HepG2 (cell line): ENCODE measurements around the gene CASKIN1. TPM values are rescaled to one million over a fixed set of nuclear protein-coding genes. Genes with fewer than 3 reads are reported as not detected.

Experiments
- ARHGAP35 ChIP-seq: sonication (generic); formaldehyde crosslinking; IDR thresholded peaks from 2 replicates; pipeline ENCODE4 v1.9.0; 2022; ENCODE audit warnings: mild to moderate bottlenecking, inconsistent platforms, moderate library complexity, missing genetic modification reagents, borderline replicate concordance
- CHCHD3 ChIP-seq: sonication (generic); formaldehyde crosslinking; IDR thresholded peaks from 2 replicates; pipeline ENCODE4 v1.8.0; 2022; ENCODE audit warnings: mild to moderate bottlenecking, missing genetic modification reagents, moderate library complexity
- CHD4 ChIP-seq: fragments of 200-600 bp; sonication (generic); IDR thresholded peaks from 2 replicates; pipeline ENCODE4 v1.7.0; 2017; ENCODE audit warnings: mild to moderate bottlenecking, low read length, borderline replicate concordance
- FOXK2 ChIP-seq: fragments of 450-650 bp; IDR thresholded peaks from 2 replicates; pipeline ENCODE4 v1.6.1; 2016
- FOXO1 ChIP-seq: sonication (generic); formaldehyde crosslinking; IDR thresholded peaks from 2 replicates; pipeline ENCODE4 v1.4.0; 2020; ENCODE audit warnings: missing genetic modification reagents
- HMGA1 ChIP-seq: sonication (generic); formaldehyde crosslinking; conservative IDR thresholded peaks from 2 replicates; pipeline ENCODE4 v1.4.0; 2020; ENCODE audit warnings: missing genetic modification reagents
- HOXA9 ChIP-seq: sonication (generic); formaldehyde crosslinking; IDR thresholded peaks from 2 replicates; pipeline ENCODE4 v1.8.1; 2022; ENCODE audit warnings: missing genetic modification reagents, mild to moderate bottlenecking, moderate library complexity, borderline replicate concordance
- MXD1 ChIP-seq: sonication (generic); formaldehyde crosslinking; IDR thresholded peaks from 2 replicates; pipeline ENCODE4 v1.4.0; 2020; ENCODE audit warnings: mild to moderate bottlenecking, missing genetic modification reagents
- MXD4 ChIP-seq: IDR thresholded peaks from 2 replicates; pipeline ENCODE4 v1.6.1; 2016; ENCODE audit warnings: mild to moderate bottlenecking, missing biosample characterization, missing genetic modification reagents
- NFKB2 ChIP-seq: sonication (generic); formaldehyde crosslinking; IDR thresholded peaks from 2 replicates; pipeline ENCODE4 v1.4.0; 2020; ENCODE audit warnings: missing genetic modification reagents, borderline replicate concordance
- PRMT3 ChIP-seq: sonication (generic); formaldehyde crosslinking; IDR thresholded peaks from 2 replicates; pipeline ENCODE4 v1.8.1; 2022; ENCODE audit warnings: low read depth, mild to moderate bottlenecking, moderate library complexity, missing genetic modification reagents, borderline replicate concordance
- ZBTB20 ChIP-seq: sonication (generic); formaldehyde crosslinking; IDR thresholded peaks from 2 replicates; pipeline ENCODE4 v1.8.1; 2023; ENCODE audit warnings: missing genetic modification reagents, low read depth, mild to moderate bottlenecking, borderline replicate concordance
- ZMYM2 ChIP-seq: sonication (generic); formaldehyde crosslinking; IDR thresholded peaks from 2 replicates; pipeline ENCODE4 v1.8.0; 2022; ENCODE audit warnings: mild to moderate bottlenecking, missing genetic modification reagents
- ZNF124 ChIP-seq: sonication (generic); formaldehyde crosslinking; IDR thresholded peaks from 2 replicates; pipeline ENCODE4 v1.4.0; 2020; ENCODE audit warnings: missing genetic modification reagents
- ZNF234 ChIP-seq: sonication (generic); formaldehyde crosslinking; conservative IDR thresholded peaks from 2 replicates; pipeline ENCODE4 v1.5.1; 2020; ENCODE audit warnings: mild to moderate bottlenecking, missing genetic modification reagents
- ZNF749 ChIP-seq: sonication (generic); formaldehyde crosslinking; IDR thresholded peaks from 2 replicates; pipeline ENCODE4 v1.8.0; 2022; ENCODE audit warnings: mild to moderate bottlenecking, missing genetic modification reagents, moderate library complexity, borderline replicate concordance
- ZNF839 ChIP-seq: sonication (generic); formaldehyde crosslinking; IDR thresholded peaks from 2 replicates; pipeline ENCODE4 v1.4.0; 2020; ENCODE audit warnings: missing genetic modification reagents, mild to moderate bottlenecking, borderline replicate concordance
- polyA plus RNA-seq, 8 experiments: library from polyadenylated mRNA; depleted of rRNA in 3 of 8; stranded (reverse) in 7 of 8; unstranded in 1 of 8; fragments of >200 nt; fragmentation: Illumina TruSeq in 4 of 8; extraction: Trizol in 4 of 8; gene quantifications; 2 replicates each; pipeline versions ENCODE4 v1.2.1 to v1.2.3, GENCODE V29; 2011 to 2016; ENCODE audit warnings: low read depth in 4 of 8, missing spikeins in 1 of 8, mixed read lengths in 1 of 8; ENCODE audit not compliant: insufficient read depth in 1 of 8
- total RNA-seq, 5 experiments: library from RNA; depleted of rRNA; stranded (reverse); fragments of >200 nt; fragmentation: Illumina TruSeq; extraction: Trizol; gene quantifications; 2 replicates each; pipeline ENCODE4 v1.2.3, GENCODE V29; 2016; ENCODE audit warnings: low read depth in 1 of 5
- TF ChIP-seq, protein P1 (sequence below): sonication (generic); formaldehyde crosslinking; IDR thresholded peaks from 2 replicates; pipeline ENCODE4 v1.8.0; 2022; ENCODE audit warnings: missing genetic modification reagents, mild to moderate bottlenecking, moderate library complexity, borderline replicate concordance
- TF ChIP-seq, protein P2 (sequence below), 2 experiments: sonication (generic) in 1 of 2; formaldehyde crosslinking in 1 of 2; IDR thresholded peaks; 2 replicates each; pipeline versions ENCODE4 v1.4.0 to v1.6.1; 2016 to 2020; ENCODE audit warnings: borderline replicate concordance in 1 of 2, low read depth in 1 of 2, mild to moderate bottlenecking in 1 of 2, missing genetic modification reagents in 1 of 2
- TF ChIP-seq, protein P3 (sequence below): sonication (generic); formaldehyde crosslinking; IDR thresholded peaks from 2 replicates; pipeline ENCODE4 v1.8.1; 2023; ENCODE audit warnings: missing genetic modification reagents, inconsistent platforms, borderline replicate concordance

CASKIN1 gene
- total and polyA plus RNA-seq, 2 of the 13 experiments (the other 11 are each of a cell fraction or from before 2014, with no cell fraction given): 1.2 to 2.2 TPM

GRCh38 chr16:2205104-2205966 is 8.9 kb upstream of the CASKIN1 start, which contains the start of gene MLST8 (continued):
- TF ChIP-seq ZNF124 (no peak), PRMT3 (CRISPR knock-in tag) (no peak), ZBTB20 (CRISPR knock-in tag) (no peak), ZNF234 (CRISPR knock-in tag) (no peak), FOXK2 (peak; percentile 86), ZNF749 (no peak), CHCHD3 (no peak), ZNF839 (CRISPR knock-in tag) (0 out of 2 replicates have a peak, but pooled peaks have one; percentile 15), HOXA9 (CRISPR knock-in tag) (no peak; the same call in 1 of the 2 replicates), CHD4 (no peak), HMGA1 (no peak), ARHGAP35 (CRISPR knock-in tag) (no peak), FOXO1 (CRISPR knock-in tag) (peak; percentile 36), MXD4 (peak; percentile 52; the same call in 1 of the 2 replicates), ZMYM2 (CRISPR knock-in tag) (no peak), NFKB2 (CRISPR knock-in tag) (peak; percentile 83; the same call in 1 of the 2 replicates), MXD1 (CRISPR knock-in tag) (no peak; the same call in 1 of the 2 replicates)
- TF ChIP-seq, protein P1, sequence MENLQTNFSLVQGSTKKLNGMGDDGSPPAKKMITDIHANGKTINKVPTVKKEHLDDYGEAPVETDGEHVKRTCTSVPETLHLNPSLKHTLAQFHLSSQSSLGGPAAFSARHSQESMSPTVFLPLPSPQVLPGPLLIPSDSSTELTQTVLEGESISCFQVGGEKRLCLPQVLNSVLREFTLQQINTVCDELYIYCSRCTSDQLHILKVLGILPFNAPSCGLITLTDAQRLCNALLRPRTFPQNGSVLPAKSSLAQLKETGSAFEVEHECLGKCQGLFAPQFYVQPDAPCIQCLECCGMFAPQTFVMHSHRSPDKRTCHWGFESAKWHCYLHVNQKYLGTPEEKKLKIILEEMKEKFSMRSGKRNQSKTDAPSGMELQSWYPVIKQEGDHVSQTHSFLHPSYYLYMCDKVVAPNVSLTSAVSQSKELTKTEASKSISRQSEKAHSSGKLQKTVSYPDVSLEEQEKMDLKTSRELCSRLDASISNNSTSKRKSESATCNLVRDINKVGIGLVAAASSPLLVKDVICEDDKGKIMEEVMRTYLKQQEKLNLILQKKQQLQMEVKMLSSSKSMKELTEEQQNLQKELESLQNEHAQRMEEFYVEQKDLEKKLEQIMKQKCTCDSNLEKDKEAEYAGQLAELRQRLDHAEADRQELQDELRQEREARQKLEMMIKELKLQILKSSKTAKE: 0 out of 2 replicates have a peak, but pooled peaks have one; percentile 41
- TF ChIP-seq, protein P2, sequence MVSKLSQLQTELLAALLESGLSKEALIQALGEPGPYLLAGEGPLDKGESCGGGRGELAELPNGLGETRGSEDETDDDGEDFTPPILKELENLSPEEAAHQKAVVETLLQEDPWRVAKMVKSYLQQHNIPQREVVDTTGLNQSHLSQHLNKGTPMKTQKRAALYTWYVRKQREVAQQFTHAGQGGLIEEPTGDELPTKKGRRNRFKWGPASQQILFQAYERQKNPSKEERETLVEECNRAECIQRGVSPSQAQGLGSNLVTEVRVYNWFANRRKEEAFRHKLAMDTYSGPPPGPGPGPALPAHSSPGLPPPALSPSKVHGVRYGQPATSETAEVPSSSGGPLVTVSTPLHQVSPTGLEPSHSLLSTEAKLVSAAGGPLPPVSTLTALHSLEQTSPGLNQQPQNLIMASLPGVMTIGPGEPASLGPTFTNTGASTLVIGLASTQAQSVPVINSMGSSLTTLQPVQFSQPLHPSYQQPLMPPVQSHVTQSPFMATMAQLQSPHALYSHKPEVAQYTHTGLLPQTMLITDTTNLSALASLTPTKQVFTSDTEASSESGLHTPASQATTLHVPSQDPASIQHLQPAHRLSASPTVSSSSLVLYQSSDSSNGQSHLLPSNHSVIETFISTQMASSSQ (IDR thresholded peaks at IDR 0.05; ENCODE audit: low read depth): no peak
- TF ChIP-seq, protein P2 (CRISPR knock-in tag; IDR thresholded peaks at IDR 0.05; ENCODE audit: borderline replicate concordance): no peak; the same call in 1 of the 2 replicates
- TF ChIP-seq, protein P3, sequence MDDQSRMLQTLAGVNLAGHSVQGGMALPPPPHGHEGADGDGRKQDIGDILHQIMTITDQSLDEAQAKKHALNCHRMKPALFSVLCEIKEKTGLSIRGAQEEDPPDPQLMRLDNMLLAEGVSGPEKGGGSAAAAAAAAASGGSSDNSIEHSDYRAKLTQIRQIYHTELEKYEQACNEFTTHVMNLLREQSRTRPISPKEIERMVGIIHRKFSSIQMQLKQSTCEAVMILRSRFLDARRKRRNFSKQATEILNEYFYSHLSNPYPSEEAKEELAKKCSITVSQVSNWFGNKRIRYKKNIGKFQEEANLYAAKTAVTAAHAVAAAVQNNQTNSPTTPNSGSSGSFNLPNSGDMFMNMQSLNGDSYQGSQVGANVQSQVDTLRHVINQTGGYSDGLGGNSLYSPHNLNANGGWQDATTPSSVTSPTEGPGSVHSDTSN (CRISPR knock-in tag): no peak
